ENCODE measurements around the gene RELN. TPM values are rescaled to one million over a fixed set of nuclear protein-coding genes. Genes with fewer than 3 reads are reported as not detected.

RELN gene
- total RNA-seq, 2 donors from 2014 or later, result 1.1 to 1.4 TPM

- no peaks in the 10 kb centered on the region for H3K4me1 ChIP-seq
- H3K27me3 ChIP-seq, result peaks cover 15% of the 10 kb centered on the region
- intact Hi-C loops (cut with DNase I), result no loop called here
- no peak overlapping the region for H3K27ac ChIP-seq
- DNase-seq, result peak; percentile 60
- H3K36me3 ChIP-seq, result no peaks in the 10 kb centered on the region
- no peak overlapping the region for H3K4me3 ChIP-seq
- no peak overlapping the region for H3K9ac ChIP-seq (ENCODE audit: low read depth in 2 of 2, low read length in 2 of 2)
- TF ChIP-seq CTCF (IDR thresholded peaks at IDR 0.05), result peak; percentile 63
- H3K9me3 ChIP-seq, result no peaks in the 10 kb centered on the region
Observed at GRCh38 chr7:103447073-103447960, 542.1 kb downstream of the RELN start.

- Histone ChIP-seq H3K9me3 (no peaks in the 10 kb centered on the region), H3K9ac (ENCODE audit: low read depth in 2 of 2, low read length in 2 of 2) (peak within 1 kb of the TSS; percentile 12 to 56), H3K36me3 (no peaks in the 10 kb centered on the region), H3K4me1 (no peaks in the 10 kb centered on the region), H3K4me3 (peak within 1 kb of the TSS; percentile 31), H3K27ac (no peak within 1 kb of the TSS), H3K27me3 (peaks cover 15% of the 10 kb centered on the region)
- TF ChIP-seq CTCF (IDR thresholded peaks at IDR 0.05), result no peak
- intact Hi-C loops (cut with DNase I), result no loop called here
- peak; percentile 66 for DNase-seq
Observed at GRCh38 chr7:103446049-103446520, 543.4 kb downstream of the RELN start, which contains the start of gene SLC26A5. TSS of gene SLC26A5 (minus strand) at chr7:103446207. CDS start at chr7:103421514, 24,693 bp downstream.

GRCh38 chr7:103445228-103446048, 544.0 kb downstream of the RELN start:
- Histone ChIP-seq H3K27ac (no peak overlapping the region), H3K9ac (ENCODE audit: low read depth in 2 of 2, low read length in 2 of 2) (peak overlapping the region; percentile 12 to 56), H3K4me1 (no peaks in the 10 kb centered on the region), H3K9me3 (no peaks in the 10 kb centered on the region), H3K4me3 (peak overlapping the region; percentile 31), H3K27me3 (peaks cover 15% of the 10 kb centered on the region), H3K36me3 (no peaks in the 10 kb centered on the region)
- no peak for TF ChIP-seq CTCF (IDR thresholded peaks at IDR 0.05)
- DNase-seq, result peak; percentile 20
- intact Hi-C loops (cut with DNase I), result no loop called here

GRCh38 chr7:103439661-103440060, 549.8 kb downstream of the RELN start:
- intact Hi-C loops (cut with DNase I), result no loop called here
- H3K4me3 ChIP-seq, result no peak overlapping the region
- TF ChIP-seq CTCF (IDR thresholded peaks at IDR 0.05), result no peak
- H3K27ac ChIP-seq, result no peak overlapping the region
- no peaks in the 10 kb centered on the region for H3K36me3 ChIP-seq
- H3K4me1 ChIP-seq, result no peaks in the 10 kb centered on the region
- H3K9ac ChIP-seq (ENCODE audit: low read depth in 2 of 2, low read length in 2 of 2), result no peak overlapping the region
- H3K9me3 ChIP-seq, result no peaks in the 10 kb centered on the region
- no peak for DNase-seq
- peaks cover 3% of the 10 kb centered on the region for H3K27me3 ChIP-seq

GRCh38 chr7:103437623-103438022, 551.8 kb downstream of the RELN start:
- Histone ChIP-seq H3K9ac (ENCODE audit: low read depth in 2 of 2, low read length in 2 of 2) (no peak overlapping the region), H3K36me3 (no peaks in the 10 kb centered on the region), H3K27ac (no peak overlapping the region), H3K4me3 (no peak overlapping the region), H3K4me1 (no peaks in the 10 kb centered on the region), H3K27me3 (no peaks in the 10 kb centered on the region), H3K9me3 (no peaks in the 10 kb centered on the region)
- no peak for DNase-seq
- no peak for TF ChIP-seq CTCF (IDR thresholded peaks at IDR 0.05)
- intact Hi-C loops (cut with DNase I), result no loop called here
